Skin epidermis (tissue), 12 donors: ENCODE data around the gene ZNF749.

Source experiments
- H3K27ac ChIP-seq, 21 experiments: fragments of 200-600 bp; sonication (generic) in 11 of 21; one replicate each; pipeline ENCODE4 v1.5.0; 2020; ENCODE audit warnings: mild to moderate bottlenecking in 3 of 21, inconsistent platforms in 2 of 21, moderate library complexity in 2 of 21
- H3K4me3 ChIP-seq, 7 experiments: fragments of 200-600 bp; sonication (generic) in 2 of 7; one replicate each; pipeline ENCODE4 v1.5.0; 2020; ENCODE audit warnings: inconsistent platforms in 2 of 7, mild to moderate bottlenecking in 2 of 7, moderate library complexity in 1 of 7

The ZNF749 gene

GRCh38 chr19:57435062-57435978 is at the start of gene ZNF749:
Gene ZNF749, plus strand, starts transcription at chr19:57435325. Its CDS starts 254 bp downstream, at chr19:57435579.
- Histone ChIP-seq H3K27ac (peak within 1 kb of the TSS in 20 of 21 experiments; percentile 37 to 88 (median 74)), H3K4me3 (peak within 1 kb of the TSS; percentile 66 to 95 (median 87))

GRCh38 chr19:57389194-57389729 is 45.9 kb upstream of the ZNF749 start:
- Histone ChIP-seq H3K27ac (peak overlapping the region in 20 of 21 experiments; percentile 22 to 96 (median 88)), H3K4me3 (peak overlapping the region; percentile 67 to 88 (median 76))

GRCh38 chr19:57389730-57390598 is 45.2 kb upstream of the ZNF749 start, which contains the start of gene ZNF548:
Gene ZNF548, plus strand, starts transcription at chr19:57389854. Its CDS starts 246 bp downstream, at chr19:57390100.
- Histone ChIP-seq H3K27ac (peak within 1 kb of the TSS; percentile 36 to 96 (median 90)), H3K4me3 (peak within 1 kb of the TSS; percentile 67 to 88 (median 76))

- Histone ChIP-seq H3K4me3 (no peak overlapping the region), H3K27ac (no peak overlapping the region)
These were observed 39.4 kb upstream of the ZNF749 start for GRCh38 chr19:57395710-57396109.

GRCh38 chr19:57398868-57399267 is 36.3 kb upstream of the ZNF749 start:
- no peak overlapping the region for H3K4me3 ChIP-seq
- no peak overlapping the region for H3K27ac ChIP-seq

GRCh38 chr19:57403737-57404563 is 31.2 kb upstream of the ZNF749 start:
- Histone ChIP-seq H3K27ac (no peak overlapping the region), H3K4me3 (no peak overlapping the region)

GRCh38 chr19:57406516-57407123 is 28.5 kb upstream of the ZNF749 start:
- no peak overlapping the region for H3K4me3 ChIP-seq
- H3K27ac ChIP-seq = no peak overlapping the region

- Histone ChIP-seq H3K4me3 (peak within 1 kb of the TSS; percentile 54 to 98 (median 91)), H3K27ac (peak within 1 kb of the TSS in 19 of 21 experiments; percentile 36 to 89 (median 74))
These were observed 24.1 kb upstream of the ZNF749 start, which contains the start of gene ZNF17 for GRCh38 chr19:57410877-57411671. Gene ZNF17, plus strand, starts transcription at chr19:57411161. Its CDS starts 2,455 bp downstream, at chr19:57413616.

GRCh38 chr19:57419439-57419838 is 15.7 kb upstream of the ZNF749 start:
- Histone ChIP-seq H3K4me3 (no peak overlapping the region), H3K27ac (no peak overlapping the region)

- H3K27ac ChIP-seq = no peak overlapping the region
- H3K4me3 ChIP-seq = no peak overlapping the region
These were observed 14.1 kb upstream of the ZNF749 start for GRCh38 chr19:57421037-57421436.

GRCh38 chr19:57434386-57435061 is 601 bp upstream of the ZNF749 start:
- Histone ChIP-seq H3K27ac (peak overlapping the region in 11 of 21 experiments; percentile 29 to 87 (median 75)), H3K4me3 (peak overlapping the region; percentile 66 to 95 (median 87))

- Histone ChIP-seq H3K27ac (peak overlapping the region in 3 of 21 experiments; percentile 79 to 88 (median 83)), H3K4me3 (peak overlapping the region in 5 of 7 experiments; percentile 67 to 95 (median 93))
These were observed 1.3 kb downstream of the ZNF749 start for GRCh38 chr19:57436417-57436816.

GRCh38 chr19:57437931-57438330 is 2.8 kb downstream of the ZNF749 start:
- H3K4me3 ChIP-seq = no peak overlapping the region

GRCh38 chr19:57438925-57439324 is 3.8 kb downstream of the ZNF749 start:
- H3K4me3 ChIP-seq = no peak overlapping the region
- H3K27ac ChIP-seq = no peak overlapping the region

More at GRCh38 chr19:57437931-57438330, 2.8 kb downstream of the ZNF749 start:
- no peak overlapping the region for H3K27ac ChIP-seq

- Histone ChIP-seq H3K4me3 (no peak overlapping the region), H3K27ac (no peak overlapping the region)
These were observed 7.0 kb downstream of the ZNF749 start for GRCh38 chr19:57441979-57442752.

- no peak overlapping the region for H3K4me3 ChIP-seq
- H3K27ac ChIP-seq = no peak overlapping the region
These were observed 8.1 kb downstream of the ZNF749 start for GRCh38 chr19:57443121-57443696.
